HUES48 (cell line): Measurements from ENCODE around the gene RELB.
"Not testable (repeated sequence)": the region's sequence is repeated elsewhere in the genome, so short reads cannot be mapped to it uniquely, and the experiment has no call there.

Source experiments
- H3K27ac ChIP-seq: one replicate; pipeline ENCODE4 v1.7.0; 2013; ENCODE audit warnings: low read depth, low read length, inconsistent platforms
- H3K27me3 ChIP-seq: 2 replicates; pipeline ENCODE4 v1.6.1; 2013; ENCODE audit warnings: mild to moderate bottlenecking, low read length; ENCODE audit not compliant: control insufficient read depth, insufficient read depth
- H3K36me3 ChIP-seq: 2 replicates; pipeline ENCODE4 v1.6.1; 2013; ENCODE audit warnings: low read length; ENCODE audit not compliant: control insufficient read depth, insufficient read depth
- H3K4me1 ChIP-seq: 2 replicates; pipeline ENCODE4 v1.6.1; 2013; ENCODE audit warnings: mild to moderate bottlenecking, low read length; ENCODE audit not compliant: control insufficient read depth, insufficient read depth
- H3K4me3 ChIP-seq: 2 replicates; pipeline ENCODE4 v1.5.1; 2013; ENCODE audit warnings: mild to moderate bottlenecking, low read depth, low read length
- H3K9ac ChIP-seq: 2 replicates; pipeline ENCODE4 v1.6.1; 2013; ENCODE audit warnings: mild to moderate bottlenecking, low read depth, low read length, moderate library complexity
- H3K9me3 ChIP-seq: 2 replicates; pipeline ENCODE4 v1.6.1; 2013; ENCODE audit warnings: low read length; ENCODE audit not compliant: control insufficient read depth, insufficient read depth

The RELB gene

DNA sequence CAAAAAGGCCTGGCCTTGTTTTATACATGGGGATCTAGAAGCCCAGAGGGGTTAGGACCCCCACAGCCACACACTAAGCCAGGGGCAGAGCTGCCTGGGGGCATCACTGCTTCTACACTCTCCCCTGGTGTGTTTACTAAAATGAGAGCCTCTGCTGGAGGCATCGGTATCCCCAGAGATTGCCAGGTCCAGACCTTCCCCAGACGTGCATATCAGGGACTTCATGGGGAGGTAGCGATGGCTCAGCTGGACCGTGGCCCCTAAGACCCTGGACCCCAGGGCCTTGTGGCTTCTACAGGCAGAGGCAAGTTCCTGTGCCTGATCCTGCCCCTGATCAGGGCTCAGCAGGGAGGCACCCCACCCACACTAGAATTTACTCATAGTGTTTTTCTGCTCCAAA is 32.6 kb upstream of the RELB start:
- no peak overlapping the region for H3K9ac ChIP-seq
- peaks cover 26% of the 10 kb centered on the region for H3K36me3 ChIP-seq
- no peaks in the 10 kb centered on the region for H3K27me3 ChIP-seq

DNA sequence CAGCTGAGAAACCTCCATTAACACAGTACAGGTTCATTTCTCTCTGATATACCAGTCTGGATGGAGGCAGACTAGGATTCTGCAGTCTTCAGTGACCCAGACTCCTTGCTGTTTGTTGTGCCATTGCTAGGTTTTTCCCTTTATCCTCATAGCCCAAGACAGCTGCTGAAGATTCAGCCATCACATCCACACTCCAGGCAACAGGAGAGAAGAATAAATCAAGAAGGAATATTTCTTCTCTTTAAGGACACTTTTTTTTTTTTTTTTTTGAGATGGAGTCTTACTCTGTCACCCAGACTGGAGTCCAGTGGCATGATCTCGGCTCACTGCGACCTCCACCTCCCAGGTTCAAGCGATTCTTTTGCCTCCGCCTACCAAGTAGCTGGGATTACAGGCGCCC is 31.8 kb upstream of the RELB start:
- Histone ChIP-seq H3K27ac (no peak overlapping the region), H3K4me1 (no peaks in the 10 kb centered on the region), H3K27me3 (no peaks in the 10 kb centered on the region), H3K9me3 (no peaks in the 10 kb centered on the region), H3K4me3 (no peak overlapping the region), H3K9ac (no peak overlapping the region), H3K36me3 (peaks cover 31% of the 10 kb centered on the region)

More for the DNA sequence above, 32.6 kb upstream of the RELB start:
- Histone ChIP-seq H3K4me1 (no peaks in the 10 kb centered on the region), H3K9me3 (no peaks in the 10 kb centered on the region), H3K27ac (no peak overlapping the region), H3K4me3 (no peak overlapping the region)

DNA sequence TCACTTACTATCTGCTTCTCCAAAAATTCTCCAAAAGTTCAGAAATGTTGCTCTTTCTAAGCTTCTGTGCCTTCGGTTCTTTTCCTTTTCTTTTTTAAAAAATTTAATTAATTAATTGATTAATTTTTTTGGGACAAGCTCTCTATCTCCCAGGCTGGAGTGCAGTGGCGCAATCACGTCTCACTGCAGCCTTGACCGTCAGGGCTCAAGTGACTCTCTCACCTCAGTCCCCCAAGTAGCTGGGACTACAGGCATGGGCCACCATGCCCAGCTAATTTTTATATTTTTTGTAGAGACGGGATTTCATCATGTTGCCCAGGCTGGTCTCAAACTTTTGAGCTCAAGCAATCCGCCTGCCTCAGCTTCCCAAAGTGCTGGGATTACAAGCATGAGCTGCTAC is 29.8 kb upstream of the RELB start:
- peaks cover 45% of the 10 kb centered on the region for H3K36me3 ChIP-seq
- not testable (repeated sequence) for H3K9me3 ChIP-seq, H3K4me3 ChIP-seq, H3K27ac ChIP-seq, H3K27me3 ChIP-seq, H3K9ac ChIP-seq, H3K4me1 ChIP-seq

DNA sequence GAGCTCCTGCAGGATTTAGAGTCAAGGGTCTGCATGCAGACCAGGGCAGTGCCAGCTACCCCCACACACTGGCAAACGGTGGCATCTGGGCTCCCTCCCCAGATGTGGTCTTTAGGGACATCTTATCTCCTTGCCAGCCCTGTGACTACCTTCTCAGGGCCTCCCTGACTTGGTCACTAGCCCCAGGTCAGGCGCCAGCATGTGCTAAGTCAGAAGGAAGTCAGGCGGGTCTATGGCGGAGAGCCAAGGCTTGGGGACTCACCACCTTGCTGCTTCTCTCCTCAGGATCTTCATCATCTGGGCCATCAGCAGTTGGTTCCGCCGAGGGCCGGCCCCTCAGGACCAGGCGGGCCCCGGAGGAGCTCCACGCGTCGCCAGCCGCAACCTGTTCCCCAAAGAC is 28.5 kb upstream of the RELB start:
- H3K9me3 ChIP-seq, result no peaks in the 10 kb centered on the region
- no peak overlapping the region for H3K27ac ChIP-seq
- H3K4me1 ChIP-seq, result no peaks in the 10 kb centered on the region
- no peak overlapping the region for H3K9ac ChIP-seq
- peaks cover 59% of the 10 kb centered on the region for H3K36me3 ChIP-seq
- no peak overlapping the region for H3K4me3 ChIP-seq
- no peaks in the 10 kb centered on the region for H3K27me3 ChIP-seq

DNA sequence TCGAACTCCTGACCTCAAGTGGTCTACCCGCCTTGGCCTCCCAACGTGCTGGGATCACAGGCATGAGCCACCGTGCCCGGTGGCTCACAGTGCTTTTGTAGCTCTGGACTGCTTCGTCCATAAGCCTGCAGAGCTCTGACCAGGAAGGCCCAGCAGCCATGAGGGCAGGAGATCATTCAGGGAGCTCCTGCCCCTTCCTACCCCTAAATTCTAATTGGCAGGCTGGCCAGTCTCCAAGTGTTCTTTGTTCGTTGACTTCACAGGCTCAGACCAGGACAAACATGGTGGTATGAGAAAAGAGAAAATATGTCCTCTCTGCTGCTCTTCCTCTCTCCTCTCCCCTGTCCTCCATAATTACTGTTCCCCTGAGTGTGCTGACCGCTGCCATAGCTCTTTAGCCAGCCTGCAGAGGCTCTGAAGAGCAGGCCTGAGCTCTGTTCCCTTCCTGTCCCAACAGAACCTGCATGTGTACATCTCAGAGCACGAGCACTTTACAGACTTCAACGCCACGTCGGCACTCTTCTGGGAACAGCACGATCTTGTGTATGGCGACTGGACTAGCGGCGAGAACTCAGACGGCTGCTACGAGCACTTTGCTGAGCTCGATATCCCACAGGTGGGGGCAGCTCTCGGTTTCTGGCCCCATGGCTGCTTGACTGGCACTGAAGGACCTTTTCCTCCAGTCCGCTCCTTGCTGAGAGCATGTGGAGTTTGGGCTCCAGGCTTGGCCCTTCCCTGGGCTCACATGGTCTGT is 27.1 kb upstream of the RELB start:
- peaks cover 65% of the 10 kb centered on the region for H3K36me3 ChIP-seq

DNA sequence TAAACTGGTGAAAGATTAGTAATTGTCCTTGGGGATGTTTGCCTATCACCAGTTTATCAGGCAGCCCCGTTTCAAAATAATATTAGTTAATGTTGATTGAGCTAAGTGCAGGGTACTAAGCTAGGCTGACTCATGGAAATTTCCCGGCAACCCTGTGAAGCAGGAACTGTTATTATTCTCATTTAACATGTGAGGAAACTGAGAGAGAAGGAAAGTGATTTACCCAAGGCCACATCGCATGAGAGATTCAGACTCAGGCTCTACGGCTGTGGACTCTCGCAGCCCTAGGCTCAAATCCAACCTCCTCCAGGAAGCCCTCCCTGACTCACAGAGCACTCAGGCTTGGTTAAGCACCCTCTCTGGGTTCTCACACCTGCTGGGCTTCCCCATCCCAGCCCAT is 26.4 kb upstream of the RELB start:
- Histone ChIP-seq H3K36me3 (peaks cover 69% of the 10 kb centered on the region), H3K27me3 (no peaks in the 10 kb centered on the region), H3K9me3 (no peaks in the 10 kb centered on the region), H3K4me3 (no peak overlapping the region), H3K9ac (no peak overlapping the region), H3K4me1 (no peaks in the 10 kb centered on the region), H3K27ac (no peak overlapping the region)

More for the DNA sequence above, 27.1 kb upstream of the RELB start:
- Histone ChIP-seq H3K27me3 (no peaks in the 10 kb centered on the region), H3K27ac (no peak overlapping the region), H3K4me3 (no peak overlapping the region), H3K9ac (no peak overlapping the region), H3K4me1 (no peaks in the 10 kb centered on the region), H3K9me3 (no peaks in the 10 kb centered on the region)

DNA sequence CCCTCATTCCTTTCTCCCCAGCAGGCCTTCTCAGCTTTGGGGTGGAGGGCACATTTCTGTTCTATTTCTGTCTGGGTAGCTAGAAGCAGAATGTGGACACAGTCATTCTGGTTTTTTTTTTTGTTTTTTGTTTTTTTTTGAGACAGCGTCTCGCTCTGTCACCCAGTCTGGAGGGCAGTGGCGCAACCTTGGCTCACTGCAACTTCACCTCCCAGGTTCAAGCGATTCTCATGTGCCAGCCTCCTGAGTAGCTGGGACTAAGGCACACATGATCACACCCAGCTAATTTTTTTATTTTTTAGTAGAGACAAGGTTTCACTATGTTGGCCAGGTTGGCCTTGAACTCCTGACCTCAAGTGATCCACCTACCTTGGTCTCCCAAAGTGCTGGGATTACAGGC is 25.8 kb upstream of the RELB start:
- Histone ChIP-seq H3K36me3 (peaks cover 72% of the 10 kb centered on the region), H3K4me3 (no peak overlapping the region), H3K9ac (no peak overlapping the region), H3K4me1 (no peaks in the 10 kb centered on the region), H3K9me3 (no peaks in the 10 kb centered on the region), H3K27ac (no peak overlapping the region), H3K27me3 (no peaks in the 10 kb centered on the region)

DNA sequence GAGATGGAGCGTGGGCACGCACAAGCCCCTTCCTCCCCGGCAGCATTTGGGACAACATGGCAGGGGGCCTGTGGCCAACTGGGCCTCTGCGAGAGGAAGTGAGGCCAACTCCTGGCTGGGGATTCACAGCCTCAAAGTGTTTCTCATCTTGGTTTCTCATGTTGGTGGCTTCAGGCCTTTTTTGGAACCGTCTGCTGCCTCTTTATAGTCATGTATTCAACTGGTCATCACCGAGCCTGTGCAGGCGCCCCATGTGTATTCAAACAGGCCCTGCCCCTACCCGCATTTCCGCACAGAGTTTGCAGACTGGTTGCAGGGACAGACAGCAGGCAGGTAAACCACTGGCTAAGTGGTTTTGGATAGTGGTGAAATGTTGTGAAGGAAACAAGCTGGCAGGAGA is 17.3 kb upstream of the RELB start:
- H3K9ac ChIP-seq, result no peak overlapping the region
- no peaks in the 10 kb centered on the region for H3K4me1 ChIP-seq
- no peaks in the 10 kb centered on the region for H3K9me3 ChIP-seq
- H3K36me3 ChIP-seq, result peaks cover 57% of the 10 kb centered on the region
- H3K4me3 ChIP-seq, result no peak overlapping the region
- no peak overlapping the region for H3K27ac ChIP-seq
- H3K27me3 ChIP-seq, result no peaks in the 10 kb centered on the region

DNA sequence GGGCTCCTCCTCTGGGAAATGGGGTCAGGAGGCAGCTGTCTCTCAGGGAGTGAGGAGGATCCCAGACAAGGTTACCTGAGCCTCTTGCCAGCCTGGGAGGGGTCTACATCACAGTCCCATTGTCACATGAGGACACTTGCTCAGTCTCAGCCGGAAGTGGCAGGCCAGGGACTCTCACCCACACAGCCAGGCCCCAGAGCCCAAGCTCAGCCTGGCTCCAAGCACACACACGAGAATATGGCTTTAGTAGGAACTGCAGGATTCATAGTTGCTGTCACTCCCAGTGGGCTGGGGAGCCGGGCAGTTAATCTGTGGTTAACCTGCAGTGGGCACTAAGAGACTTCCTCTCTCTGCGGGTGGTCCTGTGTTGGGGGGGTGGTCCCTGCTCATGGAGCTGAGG is 15.8 kb upstream of the RELB start:
- peaks cover 56% of the 10 kb centered on the region for H3K36me3 ChIP-seq
- no peak overlapping the region for H3K9ac ChIP-seq
- no peak overlapping the region for H3K4me3 ChIP-seq
- H3K9me3 ChIP-seq, result no peaks in the 10 kb centered on the region
- no peaks in the 10 kb centered on the region for H3K4me1 ChIP-seq
- H3K27ac ChIP-seq, result no peak overlapping the region
- no peaks in the 10 kb centered on the region for H3K27me3 ChIP-seq

DNA sequence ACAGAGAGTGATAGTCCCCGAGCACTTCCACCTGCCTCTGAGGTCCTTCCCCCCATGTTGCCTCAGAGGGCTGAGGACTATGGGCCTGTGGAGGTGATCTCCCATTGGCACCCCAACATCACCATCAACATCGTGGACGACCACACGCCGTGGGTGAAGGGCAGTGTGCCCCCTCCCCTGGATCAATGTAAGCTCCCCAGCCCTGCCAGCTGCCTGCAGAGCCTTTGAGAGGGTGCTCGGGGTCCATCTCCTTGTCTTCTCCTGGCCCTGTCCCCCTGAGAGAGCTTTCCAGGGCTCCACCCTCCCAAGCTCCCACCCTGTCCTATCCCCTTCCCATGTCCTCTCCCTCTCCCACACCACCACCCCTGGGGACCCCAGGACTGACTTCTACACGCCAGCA is 14.9 kb upstream of the RELB start:
- H3K4me1 ChIP-seq, result no peaks in the 10 kb centered on the region
- H3K9me3 ChIP-seq, result no peaks in the 10 kb centered on the region
- peaks cover 63% of the 10 kb centered on the region for H3K36me3 ChIP-seq
- H3K27ac ChIP-seq, result no peak overlapping the region
- H3K9ac ChIP-seq, result no peak overlapping the region
- H3K4me3 ChIP-seq, result no peak overlapping the region
- H3K27me3 ChIP-seq, result no peaks in the 10 kb centered on the region

DNA sequence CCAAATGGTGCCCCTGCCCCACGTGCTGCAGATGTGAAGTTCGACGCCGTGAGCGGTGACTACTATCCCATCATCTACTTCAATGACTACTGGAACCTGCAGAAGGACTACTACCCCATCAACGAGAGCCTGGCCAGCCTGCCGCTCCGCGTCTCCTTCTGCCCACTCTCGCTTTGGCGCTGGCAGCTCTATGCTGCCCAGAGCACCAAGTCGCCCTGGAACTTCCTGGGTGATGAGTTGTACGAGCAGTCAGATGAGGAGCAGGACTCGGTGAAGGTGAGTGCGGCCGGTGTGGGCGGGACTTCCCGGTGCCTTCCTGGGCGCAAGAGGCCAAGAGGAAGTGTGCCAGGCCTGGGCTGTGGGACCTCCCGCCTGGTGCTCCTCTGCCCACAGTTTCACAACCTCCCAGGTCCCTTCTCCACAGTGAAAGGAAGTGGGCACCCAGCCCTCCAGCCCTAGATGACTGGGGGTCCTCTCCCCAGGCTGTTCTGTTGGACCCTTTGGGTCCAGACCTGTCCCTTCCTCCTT is 14.1 kb upstream of the RELB start:
- H3K27me3 ChIP-seq, result no peaks in the 10 kb centered on the region
- no peak overlapping the region for H3K9ac ChIP-seq
- H3K36me3 ChIP-seq, result peaks cover 64% of the 10 kb centered on the region

More for the DNA sequence above, 14.1 kb upstream of the RELB start:
- Histone ChIP-seq H3K4me1 (no peaks in the 10 kb centered on the region), H3K9me3 (no peaks in the 10 kb centered on the region), H3K4me3 (no peak overlapping the region), H3K27ac (no peak overlapping the region)
